Measurements from ENCODE around the gene CLHC1. TPM values are rescaled to one million over a fixed set of nuclear protein-coding genes. Genes with fewer than 3 reads are reported as not detected.

The CLHC1 gene
- total and polyA plus RNA-seq, 4 donors = 3.3 to 17.7 (median 11.6) TPM

DNA sequence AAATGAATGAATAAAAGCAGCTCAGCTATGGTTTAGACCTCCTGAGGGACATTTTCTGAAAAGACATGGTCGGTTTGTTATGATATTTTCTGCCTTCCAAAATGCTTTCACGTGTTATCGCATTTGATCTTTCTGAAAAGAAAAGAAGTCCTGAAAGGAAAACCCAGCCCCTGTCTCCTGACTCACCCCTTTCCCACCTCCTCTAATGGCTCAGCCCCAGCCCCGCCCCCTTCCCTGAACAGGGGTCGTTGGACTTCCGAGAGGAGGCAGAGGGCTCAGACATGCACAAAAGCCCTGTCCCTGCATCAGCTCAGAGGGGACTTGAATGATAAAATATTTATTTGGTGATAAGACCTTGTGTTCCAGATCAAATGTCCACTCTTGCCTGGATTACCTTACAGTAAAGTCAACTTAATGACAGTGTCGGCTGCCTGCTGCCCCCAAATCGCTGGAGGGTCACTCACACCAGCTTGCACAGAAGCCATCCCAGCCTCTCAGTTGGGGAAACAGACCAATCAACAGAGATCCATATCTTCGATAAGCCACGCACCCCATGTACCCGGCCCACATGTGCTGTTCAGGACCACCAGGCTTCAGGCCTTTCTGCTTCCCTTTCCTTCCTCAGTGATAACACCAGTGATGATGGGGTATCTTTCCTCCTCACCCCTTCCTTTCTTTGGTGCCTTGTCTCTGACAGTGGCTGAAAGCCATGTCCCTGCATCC is 69.6 kb downstream of the CLHC1 start:
- H3K4me1 ChIP-seq (ENCODE audit: control insufficient read depth in 1 of 2, insufficient read depth in 2 of 2, low read length in 2 of 2) = peaks cover 5% of the 10 kb centered on the region in 2 donors
- intact Hi-C loops (cut with DNase I) = loop anchor here in 1 of 2 donors (10.0 kb wide), 1 partner anchor 148 kb away; no protein-coding TSS in a partner anchor
- no peaks in the 10 kb centered on the region for H3K9me3 ChIP-seq (ENCODE audit: control insufficient read depth, low read length)
- H3K27ac ChIP-seq (ENCODE audit: low read depth in 1 of 2, low read length in 2 of 2) = peak overlapping the region in 1 of 2 donors; percentile 15
- 86 to 88% methylated on average over 11 of the region's 11 CpGs for WGBS, 2 donors
- no peaks in the 10 kb centered on the region for H3K27me3 ChIP-seq (ENCODE audit: control insufficient read depth in 1 of 2, insufficient read depth in 2 of 2, low read length in 1 of 2)
- no peaks in the 10 kb centered on the region for H3K36me3 ChIP-seq (ENCODE audit: control insufficient read depth in 1 of 2, insufficient read depth in 2 of 2, low read length in 1 of 2)
- no peak for DNase-seq
- no peak overlapping the region for H3K4me3 ChIP-seq (ENCODE audit: low read length in 2 of 2)
- no peak for ATAC-seq (ENCODE audit: low FRiP score)

DNA sequence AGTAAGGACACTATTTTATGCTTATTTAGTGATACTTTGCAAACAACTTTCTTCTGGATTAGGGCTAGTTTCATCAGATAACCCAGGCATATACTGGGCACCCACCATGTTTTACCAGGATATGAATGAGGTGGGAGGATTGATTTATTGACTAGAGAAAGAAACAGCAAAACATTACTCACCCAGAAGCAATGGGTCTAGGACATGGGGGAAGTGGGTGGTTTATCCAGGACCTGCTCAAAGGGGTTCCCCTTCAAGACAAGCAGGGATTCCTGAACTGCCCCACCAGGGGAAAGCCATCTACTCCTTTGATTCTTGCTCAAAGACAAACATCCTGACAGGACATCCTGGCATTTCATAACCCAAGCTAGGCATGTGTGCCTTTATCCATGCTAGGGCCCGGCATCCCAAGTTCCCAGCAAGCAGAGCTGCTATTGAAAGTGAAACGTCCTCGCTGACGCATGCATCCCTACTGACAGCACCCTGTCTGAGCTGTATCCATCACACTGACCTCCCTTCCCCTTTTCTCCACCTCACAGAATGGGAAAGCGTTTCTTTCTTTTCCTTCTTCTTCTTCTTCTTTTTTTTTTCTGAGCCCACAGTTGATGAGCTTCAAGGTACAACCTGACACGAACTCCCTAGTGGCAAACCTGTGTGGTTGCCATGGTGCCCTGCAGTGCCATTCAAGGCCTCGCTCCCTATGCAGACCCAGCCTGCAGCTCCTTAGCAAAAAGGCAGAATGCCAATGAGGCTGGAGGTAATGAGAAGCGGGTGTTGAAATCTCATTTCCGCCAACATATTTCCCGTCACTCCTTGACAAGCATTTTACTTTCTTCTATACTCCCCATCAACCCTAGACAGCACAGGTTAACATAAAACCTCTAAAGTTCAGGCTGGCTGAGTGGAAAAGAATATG is 70.5 kb downstream of the CLHC1 start:
- H3K4me1 ChIP-seq (ENCODE audit: control insufficient read depth in 1 of 2, insufficient read depth in 2 of 2, low read length in 2 of 2) = peaks cover 5 to 8% of the 10 kb centered on the region in 2 donors
- no peak overlapping the region for H3K4me3 ChIP-seq (ENCODE audit: low read length in 2 of 2)
- no peaks in the 10 kb centered on the region for H3K36me3 ChIP-seq (ENCODE audit: control insufficient read depth in 1 of 2, insufficient read depth in 2 of 2, low read length in 1 of 2)
- peak in 1 of 2 donors; percentile 69 for DNase-seq
- no peak overlapping the region for H3K27ac ChIP-seq (ENCODE audit: low read depth in 1 of 2, low read length in 2 of 2)
- 84 to 89% methylated on average over 10 of the region's 10 CpGs for WGBS, 2 donors
- no peak for ATAC-seq (ENCODE audit: low FRiP score)
- intact Hi-C loops (cut with DNase I) = loop anchor here in 1 of 2 donors (10.0 kb wide), 1 partner anchor 147 kb away; no protein-coding TSS in a partner anchor
- H3K27me3 ChIP-seq (ENCODE audit: control insufficient read depth in 1 of 2, insufficient read depth in 2 of 2, low read length in 1 of 2) = no peaks in the 10 kb centered on the region
- H3K9me3 ChIP-seq (ENCODE audit: control insufficient read depth, low read length) = no peaks in the 10 kb centered on the region

DNA sequence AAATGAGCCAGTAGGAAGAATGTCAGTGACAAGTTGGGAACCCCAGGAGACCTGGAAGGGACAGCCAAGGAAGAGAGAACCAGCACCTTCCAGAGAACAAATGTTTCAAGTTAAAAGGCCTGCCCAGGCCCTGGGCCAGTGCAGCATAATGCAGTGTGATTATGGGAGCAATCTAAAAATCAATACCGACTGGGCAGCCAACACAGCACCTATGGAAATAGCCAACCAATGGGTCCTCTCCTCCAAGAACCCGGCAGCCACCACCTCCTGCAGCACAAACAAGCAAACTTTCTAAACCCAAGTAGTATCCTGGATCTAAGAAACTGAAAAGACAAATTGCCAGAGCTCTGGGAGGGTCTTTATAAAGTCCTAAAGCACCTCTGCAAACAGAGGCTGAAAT is 71.7 kb downstream of the CLHC1 start:
- H3K36me3 ChIP-seq (ENCODE audit: control insufficient read depth in 1 of 2, insufficient read depth in 2 of 2, low read length in 1 of 2) = no peaks in the 10 kb centered on the region
- ATAC-seq (ENCODE audit: low FRiP score) (no peak), DNase-seq (no peak)
- H3K9me3 ChIP-seq (ENCODE audit: control insufficient read depth, low read length) = no peaks in the 10 kb centered on the region
- H3K27ac ChIP-seq (ENCODE audit: low read depth in 1 of 2, low read length in 2 of 2) = no peak overlapping the region
- H3K4me3 ChIP-seq (ENCODE audit: low read length in 2 of 2) = no peak overlapping the region
- H3K4me1 ChIP-seq (ENCODE audit: control insufficient read depth in 1 of 2, insufficient read depth in 2 of 2, low read length in 2 of 2) = peaks cover 3 to 12% of the 10 kb centered on the region in 2 donors
- intact Hi-C loops (cut with DNase I) = loop anchor here in 1 of 2 donors (10.0 kb wide), 1 partner anchor 146 kb away; no protein-coding TSS in a partner anchor
- WGBS, 2 donors = 90 to 93% methylated on average over 2 of the region's 2 CpGs
- no peaks in the 10 kb centered on the region for H3K27me3 ChIP-seq (ENCODE audit: control insufficient read depth in 1 of 2, insufficient read depth in 2 of 2, low read length in 1 of 2)

DNA sequence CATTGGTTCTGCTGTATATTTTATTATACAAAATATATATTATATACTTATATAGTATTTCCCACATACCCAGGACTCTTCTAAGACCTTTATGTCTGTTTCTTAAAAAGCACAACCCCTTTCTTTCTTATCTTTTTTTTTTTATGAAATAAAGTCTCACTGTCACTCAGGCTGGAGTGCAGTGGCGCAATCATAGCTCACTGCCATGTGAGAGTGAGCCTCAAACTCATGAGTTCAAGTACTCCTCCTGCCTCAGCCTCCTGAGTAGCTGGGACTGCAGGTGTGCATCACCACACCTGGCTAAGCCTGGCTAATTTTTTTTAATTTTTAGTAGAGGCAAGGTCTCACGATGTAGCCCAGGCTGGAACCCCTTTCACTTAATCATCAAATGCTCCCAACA is 72.3 kb downstream of the CLHC1 start:
- intact Hi-C loops (cut with DNase I) = loop anchor here (5.0 to 10.0 kb wide), 3 partner anchors 47 to 145 kb away; no protein-coding TSS in a partner anchor
- Histone ChIP-seq H3K27me3 (ENCODE audit: control insufficient read depth in 1 of 2, insufficient read depth in 2 of 2, low read length in 1 of 2) (no peaks in the 10 kb centered on the region), H3K9me3 (ENCODE audit: control insufficient read depth, low read length) (no peaks in the 10 kb centered on the region), H3K4me3 (ENCODE audit: low read length in 2 of 2) (no peak overlapping the region), H3K36me3 (ENCODE audit: control insufficient read depth in 1 of 2, insufficient read depth in 2 of 2, low read length in 1 of 2) (no peaks in the 10 kb centered on the region), H3K27ac (ENCODE audit: low read depth in 1 of 2, low read length in 2 of 2) (no peak overlapping the region), H3K4me1 (ENCODE audit: control insufficient read depth in 1 of 2, insufficient read depth in 2 of 2, low read length in 2 of 2) (peaks cover 7 to 12% of the 10 kb centered on the region in 2 donors)
- no peak for ATAC-seq (ENCODE audit: low FRiP score)
- DNase-seq = no peak
- WGBS, 2 donors = 73 to 82% methylated on average over 2 of the region's 2 CpGs

DNA sequence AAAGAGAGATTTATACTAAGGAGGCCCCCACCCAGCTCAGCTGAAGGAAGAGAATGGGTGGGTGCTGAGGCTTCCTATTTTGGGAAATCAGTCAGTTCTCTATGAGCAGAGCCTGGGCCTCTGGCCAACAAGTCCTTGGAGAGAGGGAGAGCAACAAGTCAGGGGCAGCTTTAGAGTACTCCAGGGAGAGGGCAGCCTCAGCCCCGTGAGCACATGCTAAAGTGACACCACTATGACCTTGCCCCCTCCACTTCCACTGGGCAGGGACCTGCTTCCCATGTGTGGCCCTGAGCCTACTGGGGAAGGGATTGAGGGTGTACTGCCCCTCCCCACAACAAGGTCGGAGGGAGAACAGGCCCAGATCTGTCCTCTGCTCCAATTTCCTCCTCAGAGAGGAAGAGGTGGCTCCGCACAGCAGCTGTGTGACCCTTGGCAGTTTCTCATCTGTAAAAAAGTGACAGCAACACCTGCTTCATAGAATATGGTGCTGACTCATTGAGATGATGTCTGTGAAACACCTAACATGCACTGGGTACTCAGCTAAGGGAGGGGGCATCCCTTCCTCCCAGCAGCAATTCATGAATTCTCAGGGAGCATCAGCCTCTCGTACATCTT is 72.9 kb downstream of the CLHC1 start:
- peak; percentile 53 for ATAC-seq (ENCODE audit: low FRiP score)
- intact Hi-C loops (cut with DNase I) = loop anchor here (5.0 kb wide), 2 partner anchors 47 to 62 kb away; no protein-coding TSS in a partner anchor

DNA sequence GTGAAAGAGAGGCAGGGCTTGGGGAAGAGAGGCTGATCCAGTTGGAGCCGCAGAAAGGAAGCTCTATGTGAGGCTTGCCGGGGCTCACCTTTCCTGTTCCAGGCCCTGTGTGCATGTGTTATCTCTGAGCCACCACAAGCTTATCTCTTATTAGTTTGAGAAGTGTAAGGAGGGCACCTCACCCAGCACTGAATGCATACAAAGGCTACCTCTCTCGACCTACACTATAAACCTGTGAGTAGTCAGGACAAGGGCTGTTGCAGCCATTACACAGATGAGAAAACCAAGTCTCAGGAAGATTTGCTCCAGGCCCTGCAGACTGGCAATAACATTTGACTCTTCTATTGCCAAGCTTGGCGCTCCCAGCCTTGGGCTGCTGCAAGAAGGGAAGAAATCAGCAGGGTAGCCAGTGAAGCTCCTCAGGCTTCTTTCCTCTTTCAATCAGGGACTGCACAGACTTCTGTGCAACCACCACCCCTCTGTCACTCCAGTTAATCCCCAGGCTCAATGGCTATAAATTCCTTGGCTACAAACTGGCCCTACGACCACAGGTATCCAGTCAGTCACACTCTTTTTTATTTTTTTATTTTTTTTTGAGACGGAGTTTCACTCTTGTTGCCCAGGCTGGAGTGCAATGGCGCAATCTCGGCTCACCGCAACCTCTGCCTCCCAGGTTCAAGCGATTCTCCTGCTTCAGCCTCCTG is 73.8 kb downstream of the CLHC1 start:
- Histone ChIP-seq H3K4me3 (ENCODE audit: low read length in 2 of 2) (no peak overlapping the region), H3K4me1 (ENCODE audit: control insufficient read depth in 1 of 2, insufficient read depth in 2 of 2, low read length in 2 of 2) (peaks cover 9 to 12% of the 10 kb centered on the region in 2 donors), H3K27me3 (ENCODE audit: control insufficient read depth in 1 of 2, insufficient read depth in 2 of 2, low read length in 1 of 2) (no peaks in the 10 kb centered on the region), H3K9me3 (ENCODE audit: control insufficient read depth, low read length) (no peaks in the 10 kb centered on the region), H3K27ac (ENCODE audit: low read depth in 1 of 2, low read length in 2 of 2) (peak overlapping the region in 1 of 2 donors; percentile 28), H3K36me3 (ENCODE audit: control insufficient read depth in 1 of 2, insufficient read depth in 2 of 2, low read length in 1 of 2) (no peaks in the 10 kb centered on the region)
- ATAC-seq (ENCODE audit: low FRiP score) (peak; percentile 15), DNase-seq (no peak)
- 76 to 82% methylated on average over 9 to 10 of the region's 10 CpGs for WGBS, 2 donors
- intact Hi-C loops (cut with DNase I) = loop anchor here (5.0 kb wide), 2 partner anchors 46 to 61 kb away; no protein-coding TSS in a partner anchor

More for the DNA sequence above, 72.9 kb downstream of the CLHC1 start:
- Histone ChIP-seq H3K27ac (ENCODE audit: low read depth in 1 of 2, low read length in 2 of 2) (no peak overlapping the region), H3K27me3 (ENCODE audit: control insufficient read depth in 1 of 2, insufficient read depth in 2 of 2, low read length in 1 of 2) (no peaks in the 10 kb centered on the region), H3K4me1 (ENCODE audit: control insufficient read depth in 1 of 2, insufficient read depth in 2 of 2, low read length in 2 of 2) (peaks cover 10 to 12% of the 10 kb centered on the region in 2 donors), H3K4me3 (ENCODE audit: low read length in 2 of 2) (no peak overlapping the region), H3K36me3 (ENCODE audit: control insufficient read depth in 1 of 2, insufficient read depth in 2 of 2, low read length in 1 of 2) (no peaks in the 10 kb centered on the region), H3K9me3 (ENCODE audit: control insufficient read depth, low read length) (no peaks in the 10 kb centered on the region)
- peak in 1 of 2 donors; percentile 78 for DNase-seq
- WGBS, 2 donors = 52 to 58% methylated on average over 4 of the region's 4 CpGs

DNA sequence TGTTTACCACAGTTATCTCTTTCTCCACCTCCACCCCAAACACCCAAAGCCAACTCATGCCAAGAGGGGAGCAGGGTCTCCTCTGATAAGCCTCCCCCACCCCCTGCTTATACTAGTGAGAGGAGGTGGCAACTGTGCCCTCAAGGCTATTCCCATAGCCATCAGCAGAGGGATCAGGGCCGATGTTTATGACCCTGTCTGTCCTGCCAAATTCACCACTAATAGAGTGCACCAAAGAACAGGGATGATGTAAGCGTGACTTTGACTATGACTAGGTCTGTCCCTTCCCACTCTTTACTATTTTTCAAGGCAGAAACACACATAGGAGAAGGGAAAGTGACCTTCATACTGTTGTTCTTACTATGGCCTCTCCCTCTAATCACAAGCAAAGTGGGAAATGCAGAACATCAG is 74.6 kb downstream of the CLHC1 start:
- intact Hi-C loops (cut with DNase I) = loop anchor here (5.0 kb wide), 2 partner anchors 45 to 60 kb away; no protein-coding TSS in a partner anchor
- Histone ChIP-seq H3K27ac (ENCODE audit: low read depth in 1 of 2, low read length in 2 of 2) (peak overlapping the region; percentile 58 to 76), H3K27me3 (ENCODE audit: control insufficient read depth in 1 of 2, insufficient read depth in 2 of 2, low read length in 1 of 2) (no peaks in the 10 kb centered on the region), H3K36me3 (ENCODE audit: control insufficient read depth in 1 of 2, insufficient read depth in 2 of 2, low read length in 1 of 2) (no peaks in the 10 kb centered on the region), H3K4me1 (ENCODE audit: control insufficient read depth in 1 of 2, insufficient read depth in 2 of 2, low read length in 2 of 2) (peaks cover 8 to 12% of the 10 kb centered on the region in 2 donors), H3K4me3 (ENCODE audit: low read length in 2 of 2) (no peak overlapping the region), H3K9me3 (ENCODE audit: control insufficient read depth, low read length) (no peaks in the 10 kb centered on the region)
- WGBS, 2 donors = 15 to 16% methylated on average over 2 of the region's 2 CpGs
- ATAC-seq (ENCODE audit: low FRiP score) (peak; percentile 72), DNase-seq (no peak)

Measured in aorta (tissue), 5 donors.